ENCODE measurements around the gene COMMD1. TPM values are rescaled to one million over a fixed set of nuclear protein-coding genes. Genes with fewer than 3 reads are reported as not detected.

The COMMD1 gene
- total and polyA plus RNA-seq, 2 donors from 2014 or later, result 38.5 to 99.4 TPM

DNA sequence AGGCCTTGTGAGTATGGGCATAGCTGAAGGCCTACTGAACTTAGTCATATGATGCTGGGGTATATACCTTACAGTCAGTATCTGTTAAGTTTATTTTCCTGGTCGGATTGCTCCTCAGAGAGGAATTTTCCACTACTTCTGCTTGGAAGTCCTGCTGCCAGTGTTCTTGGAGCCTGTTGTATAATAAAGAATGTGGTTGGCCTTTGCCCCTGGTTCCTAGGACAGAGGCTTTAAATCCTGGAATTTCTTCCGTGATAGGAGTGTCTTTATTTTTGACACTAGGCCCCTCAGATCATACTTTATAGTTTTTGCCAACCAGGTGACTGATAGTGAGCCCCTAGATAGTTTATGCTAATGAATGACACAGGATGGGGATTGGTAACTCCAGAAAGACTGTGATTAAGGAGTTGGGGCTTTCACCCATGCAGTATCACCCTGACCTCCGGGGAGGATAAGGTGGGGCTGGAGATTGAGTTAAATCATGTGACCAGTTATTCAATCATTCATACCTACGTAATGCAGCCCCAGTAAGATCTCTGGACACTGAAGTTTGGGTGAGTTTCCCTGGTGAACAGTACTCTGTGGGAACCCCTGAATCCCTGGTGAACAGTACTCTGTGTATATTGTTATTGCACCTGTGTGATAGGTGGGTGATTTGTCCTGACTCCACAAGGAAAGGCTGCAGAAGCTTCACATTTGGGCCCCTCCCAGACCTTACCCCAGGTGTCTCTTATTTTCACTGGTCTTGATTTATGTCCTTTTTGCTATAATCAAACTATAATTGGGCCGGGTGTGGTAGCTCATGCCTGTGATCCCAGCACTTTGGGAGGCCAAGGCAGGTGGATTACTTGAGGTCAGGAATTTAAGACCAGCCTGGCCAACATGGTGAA lies 56.9 kb downstream of the COMMD1 start:
- H3K4me1 ChIP-seq (ENCODE audit: control insufficient read depth in 2 of 3, insufficient read depth in 2 of 3, low read depth in 1 of 3, low read length in 3 of 3), result peaks cover 0 to 11% (median 3%) of the 10 kb centered on the region in 3 donors
- no peak for DNase-seq
- no peaks in the 10 kb centered on the region for H3K27me3 ChIP-seq (ENCODE audit: control insufficient read depth, insufficient read depth, low read length)
- no peak for FAIRE-seq
- TF ChIP-seq, protein P1, sequence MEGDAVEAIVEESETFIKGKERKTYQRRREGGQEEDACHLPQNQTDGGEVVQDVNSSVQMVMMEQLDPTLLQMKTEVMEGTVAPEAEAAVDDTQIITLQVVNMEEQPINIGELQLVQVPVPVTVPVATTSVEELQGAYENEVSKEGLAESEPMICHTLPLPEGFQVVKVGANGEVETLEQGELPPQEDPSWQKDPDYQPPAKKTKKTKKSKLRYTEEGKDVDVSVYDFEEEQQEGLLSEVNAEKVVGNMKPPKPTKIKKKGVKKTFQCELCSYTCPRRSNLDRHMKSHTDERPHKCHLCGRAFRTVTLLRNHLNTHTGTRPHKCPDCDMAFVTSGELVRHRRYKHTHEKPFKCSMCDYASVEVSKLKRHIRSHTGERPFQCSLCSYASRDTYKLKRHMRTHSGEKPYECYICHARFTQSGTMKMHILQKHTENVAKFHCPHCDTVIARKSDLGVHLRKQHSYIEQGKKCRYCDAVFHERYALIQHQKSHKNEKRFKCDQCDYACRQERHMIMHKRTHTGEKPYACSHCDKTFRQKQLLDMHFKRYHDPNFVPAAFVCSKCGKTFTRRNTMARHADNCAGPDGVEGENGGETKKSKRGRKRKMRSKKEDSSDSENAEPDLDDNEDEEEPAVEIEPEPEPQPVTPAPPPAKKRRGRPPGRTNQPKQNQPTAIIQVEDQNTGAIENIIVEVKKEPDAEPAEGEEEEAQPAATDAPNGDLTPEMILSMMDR (IDR thresholded peaks at IDR 0.05; ENCODE audit: borderline replicate concordance, extremely low read depth, insufficient read depth), result no peak
- H3K27ac ChIP-seq (ENCODE audit: low read depth in 2 of 2, low read length in 2 of 2), result peak overlapping the region in 1 of 2 donors; percentile 72
- intact Hi-C loops (cut with DNase I), result no loop called here
- no peaks in the 10 kb centered on the region for H3K9me3 ChIP-seq (ENCODE audit: control insufficient read depth in 2 of 3, insufficient read depth in 1 of 3, low read length in 3 of 3)
- no peaks in the 10 kb centered on the region for H3K36me3 ChIP-seq (ENCODE audit: control insufficient read depth in 2 of 3, insufficient read depth in 3 of 3, low read length in 3 of 3)
- H3K4me3 ChIP-seq (ENCODE audit: low read length in 3 of 3), result peak overlapping the region in 1 of 3 donors; percentile 25
- H3K9ac ChIP-seq (ENCODE audit: low read length in 3 of 3), result peak overlapping the region in 1 of 3 donors; percentile 53

DNA sequence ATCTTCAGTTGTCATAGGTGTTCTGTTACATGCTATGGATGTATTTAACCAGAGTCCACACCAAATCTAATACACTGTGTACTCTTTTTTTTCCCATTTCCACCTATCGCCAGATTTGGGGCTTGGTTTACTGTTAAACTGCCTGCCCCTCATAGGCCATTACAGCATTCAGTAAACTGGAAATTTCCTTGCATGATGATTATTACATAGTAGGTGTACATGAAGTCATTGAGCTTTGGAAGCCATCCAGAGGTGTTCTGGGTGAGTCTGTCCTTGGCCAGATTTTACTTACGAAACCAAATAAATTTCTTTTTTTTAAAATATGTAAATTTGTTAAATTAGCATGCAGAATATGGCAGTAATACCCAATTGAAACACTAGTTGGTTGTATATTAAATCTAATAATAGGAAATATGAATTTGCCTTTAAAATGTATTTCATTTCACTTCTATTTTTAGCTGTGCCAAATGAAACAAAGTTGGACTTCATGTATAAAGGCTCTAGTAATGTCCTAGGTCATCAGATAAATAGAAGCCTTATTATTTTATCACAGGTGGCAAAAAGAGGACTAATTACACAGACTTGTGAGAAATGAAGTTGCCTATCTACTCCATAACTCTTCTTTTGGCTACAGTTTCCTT lies 60.7 kb downstream of the COMMD1 start:
- DNase-seq (no peak), FAIRE-seq (no peak)
- H3K27ac ChIP-seq (ENCODE audit: low read depth in 2 of 2, low read length in 2 of 2), result no peak overlapping the region
- intact Hi-C loops (cut with DNase I), result no loop called here
- H3K9ac ChIP-seq (ENCODE audit: low read length in 3 of 3), result no peak overlapping the region
- H3K4me3 ChIP-seq (ENCODE audit: low read length in 3 of 3), result no peak overlapping the region
- no peaks in the 10 kb centered on the region for H3K9me3 ChIP-seq (ENCODE audit: control insufficient read depth in 2 of 3, insufficient read depth in 1 of 3, low read length in 3 of 3)
- no peaks in the 10 kb centered on the region for H3K36me3 ChIP-seq (ENCODE audit: control insufficient read depth in 2 of 3, insufficient read depth in 3 of 3, low read length in 3 of 3)
- H3K4me1 ChIP-seq (ENCODE audit: control insufficient read depth in 2 of 3, insufficient read depth in 2 of 3, low read depth in 1 of 3, low read length in 3 of 3), result peaks cover 0 to 8% (median 3%) of the 10 kb centered on the region in 3 donors
- TF ChIP-seq, protein P1 (IDR thresholded peaks at IDR 0.05; ENCODE audit: borderline replicate concordance, extremely low read depth, insufficient read depth), result no peak
- no peaks in the 10 kb centered on the region for H3K27me3 ChIP-seq (ENCODE audit: control insufficient read depth, insufficient read depth, low read length)

DNA sequence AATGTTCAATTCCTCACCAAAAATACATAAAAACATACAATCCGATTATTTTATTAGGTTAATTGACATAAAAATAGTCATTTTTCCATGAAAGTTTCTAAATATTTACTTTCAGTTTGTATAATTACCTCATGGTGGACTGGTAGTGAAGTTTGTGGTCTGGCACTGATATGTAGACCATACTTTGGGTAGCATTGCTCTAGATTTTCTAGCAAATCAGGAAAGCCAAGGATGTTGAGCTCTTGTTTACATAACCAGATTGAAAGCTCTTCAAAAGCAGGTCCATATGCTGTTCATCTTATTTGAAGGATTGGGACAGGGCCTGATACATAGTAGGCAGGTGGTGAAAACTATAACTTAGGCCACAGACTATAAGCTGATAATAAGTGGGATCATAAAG lies 61.8 kb downstream of the COMMD1 start:
- no peaks in the 10 kb centered on the region for H3K36me3 ChIP-seq (ENCODE audit: control insufficient read depth in 2 of 3, insufficient read depth in 3 of 3, low read length in 3 of 3)
- FAIRE-seq, result no peak
- H3K4me3 ChIP-seq (ENCODE audit: low read length in 3 of 3), result no peak overlapping the region
- no peak overlapping the region for H3K9ac ChIP-seq (ENCODE audit: low read length in 3 of 3)
- no peak for DNase-seq
- TF ChIP-seq, protein P1 (IDR thresholded peaks at IDR 0.05; ENCODE audit: borderline replicate concordance, extremely low read depth, insufficient read depth), result no peak
- intact Hi-C loops (cut with DNase I), result no loop called here
- no peaks in the 10 kb centered on the region for H3K9me3 ChIP-seq (ENCODE audit: control insufficient read depth in 2 of 3, insufficient read depth in 1 of 3, low read length in 3 of 3)
- no peak overlapping the region for H3K27ac ChIP-seq (ENCODE audit: low read depth in 2 of 2, low read length in 2 of 2)
- peaks cover 0 to 4% (median 3%) of the 10 kb centered on the region in 3 donors for H3K4me1 ChIP-seq (ENCODE audit: control insufficient read depth in 2 of 3, insufficient read depth in 2 of 3, low read depth in 1 of 3, low read length in 3 of 3)
- H3K27me3 ChIP-seq (ENCODE audit: control insufficient read depth, insufficient read depth, low read length), result no peaks in the 10 kb centered on the region

All from kidney (tissue), 14 donors.